ENCODE data around the gene C10orf105.

Gene C10orf105

GRCh38 chr10:71719464-71720201 is at the start of gene C10orf105:
TSS of gene C10orf105 (minus strand) at chr10:71719778. CDS start at chr10:71716337, 3,441 bp downstream.
- DNase-seq = no peak

- DNase-seq = no peak
Measured at GRCh38 chr10:71767420-71768035, 48.0 kb upstream of the C10orf105 start.

- DNase-seq = no peak
Measured at GRCh38 chr10:71766717-71767419, 47.3 kb upstream of the C10orf105 start.

- DNase-seq = no peak
Measured at GRCh38 chr10:71765906-71766716, 46.5 kb upstream of the C10orf105 start.

GRCh38 chr10:71765176-71765904 is 45.8 kb upstream of the C10orf105 start:
- DNase-seq = no peak

GRCh38 chr10:71763352-71764127 is 44.0 kb upstream of the C10orf105 start:
- no peak for DNase-seq

GRCh38 chr10:71762324-71762723 is 42.7 kb upstream of the C10orf105 start:
- no peak for DNase-seq

GRCh38 chr10:71761541-71762113 is 42.0 kb upstream of the C10orf105 start:
- DNase-seq = no peak

GRCh38 chr10:71761105-71761511 is 41.5 kb upstream of the C10orf105 start:
- no peak for DNase-seq

GRCh38 chr10:71757399-71757922 is 37.9 kb upstream of the C10orf105 start:
- DNase-seq = no peak

GRCh38 chr10:71756311-71757191 is 37.0 kb upstream of the C10orf105 start:
- no peak for DNase-seq

GRCh38 chr10:71755179-71755879 is 35.8 kb upstream of the C10orf105 start:
- no peak for DNase-seq

- no peak for DNase-seq
Measured at GRCh38 chr10:71754562-71754961, 35.0 kb upstream of the C10orf105 start.

- DNase-seq = no peak
Measured at GRCh38 chr10:71753960-71754505, 34.5 kb upstream of the C10orf105 start.

GRCh38 chr10:71753091-71753959 is 33.7 kb upstream of the C10orf105 start:
- DNase-seq = no peak

GRCh38 chr10:71752391-71753090 is 33.0 kb upstream of the C10orf105 start:
- no peak for DNase-seq
